ENCODE measurements around the gene PCDH10. TPM values are rescaled to one million over a fixed set of nuclear protein-coding genes. Genes with fewer than 3 reads are reported as not detected.

Gene PCDH10
- total and polyA plus RNA-seq, 9 of the 15 experiments (the other 6 are each of a cell fraction or from before 2014, with no cell fraction given), result 0.04 to 1.4 (median 0.29) TPM

DNA sequence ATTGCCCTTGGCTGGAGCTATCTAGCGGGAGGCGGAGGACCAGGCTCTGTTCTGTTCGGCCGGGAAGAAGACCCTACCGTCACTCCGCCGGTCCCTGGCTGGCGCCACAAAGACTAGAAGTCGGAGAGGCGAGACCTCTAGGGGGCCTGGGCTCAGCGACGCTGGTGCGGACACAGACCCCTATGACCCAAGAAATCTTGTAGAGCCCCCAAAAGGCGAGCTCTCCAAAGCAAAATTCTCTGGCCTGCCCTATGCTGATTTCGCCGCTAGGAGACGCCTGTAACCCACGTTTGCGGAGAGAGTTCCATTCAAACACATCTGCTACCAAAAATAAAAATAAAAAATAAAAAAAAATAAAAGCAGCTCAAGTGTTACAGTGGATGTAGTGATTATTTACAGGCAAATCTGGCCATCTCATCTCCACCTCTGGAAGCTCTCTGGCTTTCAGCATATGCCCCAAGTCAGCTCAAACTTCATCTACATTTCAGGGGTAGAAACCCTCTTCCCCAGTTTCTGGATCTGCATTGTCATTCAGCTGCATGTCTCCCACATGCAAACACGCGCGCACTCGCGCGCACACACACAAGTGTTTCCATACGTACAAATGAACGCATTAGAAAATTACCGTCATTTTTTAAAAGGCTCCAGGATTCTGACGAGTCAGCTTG, 2.4 kb upstream of the PCDH10 start:
- no peaks in the 10 kb centered on the region for H3K9me1 ChIP-seq (ENCODE audit: control insufficient read depth, insufficient read depth, low read length)
- in situ Hi-C loops (cut with MboI) (no loop called here), intact Hi-C loops (cut with micrococcal nuclease) (loop anchor here (5.0 kb wide), 1 partner anchor 451 kb away; no protein-coding TSS in a partner anchor)
- H3K79me2 ChIP-seq (ENCODE audit: control insufficient read depth, insufficient read depth, low read length), result no peaks in the 10 kb centered on the region
- WGBS (ENCODE audit: insufficient coverage, low coverage, missing lambda C conversion rate), result 3% methylated on average over 29 of the region's 29 CpGs
- H3K36me3 ChIP-seq (ENCODE audit: control insufficient read depth, insufficient read depth, low read length), result no peaks in the 10 kb centered on the region
- no peaks in the 10 kb centered on the region for H4K20me1 ChIP-seq (replicated peaks; ENCODE audit: control insufficient read depth, insufficient read depth, low read length)
- no peak overlapping the region for H2AFZ ChIP-seq (ENCODE audit: low read depth, low read length)
- no peak overlapping the region for H3K4me3 ChIP-seq
- ChIA-PET CTCF (ENCODE audit: low intra/inter-chr PET ratio) (no interaction called here), POLR2A (no interaction called here)
- DNase-seq (ENCODE audit: extremely low read depth in 1 of 4, low spot score in 3 of 4) (peak in 3 of 4 experiments; percentile 23 to 46 (median 28)), ATAC-seq (peak; percentile 69), FAIRE-seq (no peak)
- H3K27ac ChIP-seq (ENCODE audit: extremely low read depth, low read depth, low read length), result no peak overlapping the region
- no TSS peak for BruUV-seq (replicated peaks)
- no peaks in the 10 kb centered on the region for H3K9me3 ChIP-seq (replicated peaks; ENCODE audit: control insufficient read depth, insufficient read depth, low read depth, low read length)
- no peaks in the 10 kb centered on the region for H3K27me3 ChIP-seq (ENCODE audit: control insufficient read depth in 2 of 2, insufficient read depth in 2 of 2, low read length in 2 of 2)
- H3K4me2 ChIP-seq (ENCODE audit: insufficient read depth, low read length), result no peak overlapping the region
- H3K4me1 ChIP-seq (replicated peaks in 1 of 2; ENCODE audit: control insufficient read depth in 2 of 2, insufficient read depth in 2 of 2, low read length in 2 of 2), result peaks cover 0 to 22% of the 10 kb centered on the region in 2 experiments; a peak in 2 of 5 replicates
- H3K9ac ChIP-seq (ENCODE audit: insufficient read depth in 1 of 2, low read depth in 2 of 2, low read length in 2 of 2), result no peak overlapping the region
- TF ChIP-seq MAFG (tag; conservative IDR thresholded peaks at IDR 0.05), result peak; percentile 38; the same call in 1 of the 2 replicates
- TF ChIP-seq C11orf30 (IDR thresholded peaks at IDR 0.05; ENCODE audit: low read depth), result peak; percentile 18; the same call in 1 of the 2 replicates
- TF ChIP-seq RAD21 (CRISPR knock-in tag; conservative IDR thresholded peaks at IDR 0.05 in 1 of 2, IDR thresholded peaks at IDR 0.05 in 1 of 2), result peak; percentile 58 to 67
- TF ChIP-seq CTBP1 (IDR thresholded peaks at IDR 0.05; ENCODE audit: borderline replicate concordance), result no peak
- no peak for TF ChIP-seq KLF1 (tag; IDR thresholded peaks at IDR 0.05)
- TF ChIP-seq PHTF2 (CRISPR knock-in tag; IDR thresholded peaks at IDR 0.05), result no peak
- TF ChIP-seq, protein P1, sequence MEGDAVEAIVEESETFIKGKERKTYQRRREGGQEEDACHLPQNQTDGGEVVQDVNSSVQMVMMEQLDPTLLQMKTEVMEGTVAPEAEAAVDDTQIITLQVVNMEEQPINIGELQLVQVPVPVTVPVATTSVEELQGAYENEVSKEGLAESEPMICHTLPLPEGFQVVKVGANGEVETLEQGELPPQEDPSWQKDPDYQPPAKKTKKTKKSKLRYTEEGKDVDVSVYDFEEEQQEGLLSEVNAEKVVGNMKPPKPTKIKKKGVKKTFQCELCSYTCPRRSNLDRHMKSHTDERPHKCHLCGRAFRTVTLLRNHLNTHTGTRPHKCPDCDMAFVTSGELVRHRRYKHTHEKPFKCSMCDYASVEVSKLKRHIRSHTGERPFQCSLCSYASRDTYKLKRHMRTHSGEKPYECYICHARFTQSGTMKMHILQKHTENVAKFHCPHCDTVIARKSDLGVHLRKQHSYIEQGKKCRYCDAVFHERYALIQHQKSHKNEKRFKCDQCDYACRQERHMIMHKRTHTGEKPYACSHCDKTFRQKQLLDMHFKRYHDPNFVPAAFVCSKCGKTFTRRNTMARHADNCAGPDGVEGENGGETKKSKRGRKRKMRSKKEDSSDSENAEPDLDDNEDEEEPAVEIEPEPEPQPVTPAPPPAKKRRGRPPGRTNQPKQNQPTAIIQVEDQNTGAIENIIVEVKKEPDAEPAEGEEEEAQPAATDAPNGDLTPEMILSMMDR (IDR thresholded peaks at IDR 0.05 in 2 of 3, conservative IDR thresholded peaks at IDR 0.05 in 1 of 3; ENCODE audit: insufficient read depth in 2 of 3, low read depth in 1 of 3, low read length in 3 of 3), result peak; percentile 56 to 70 (median 66)
- TF ChIP-seq ZBTB17 (CRISPR knock-in tag; IDR thresholded peaks at IDR 0.05), result no peak
- peak; percentile 25; the same call in 1 of the 2 replicates for TF ChIP-seq ZNF316 (IDR thresholded peaks at IDR 0.05)
- no peak for TF ChIP-seq ZNF263 (CRISPR knock-in tag; IDR thresholded peaks at IDR 0.05; ENCODE audit: borderline replicate concordance)
- TF ChIP-seq, protein P2, sequence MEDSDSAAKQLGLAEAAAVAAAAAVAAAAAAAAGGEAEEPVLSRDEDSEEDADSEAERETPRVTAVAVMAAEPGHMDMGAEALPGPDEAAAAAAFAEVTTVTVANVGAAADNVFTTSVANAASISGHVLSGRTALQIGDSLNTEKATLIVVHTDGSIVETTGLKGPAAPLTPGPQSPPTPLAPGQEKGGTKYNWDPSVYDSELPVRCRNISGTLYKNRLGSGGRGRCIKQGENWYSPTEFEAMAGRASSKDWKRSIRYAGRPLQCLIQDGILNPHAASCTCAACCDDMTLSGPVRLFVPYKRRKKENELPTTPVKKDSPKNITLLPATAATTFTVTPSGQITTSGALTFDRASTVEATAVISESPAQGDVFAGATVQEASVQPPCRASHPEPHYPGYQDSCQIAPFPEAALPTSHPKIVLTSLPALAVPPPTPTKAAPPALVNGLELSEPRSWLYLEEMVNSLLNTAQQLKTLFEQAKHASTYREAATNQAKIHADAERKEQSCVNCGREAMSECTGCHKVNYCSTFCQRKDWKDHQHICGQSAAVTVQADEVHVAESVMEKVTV (CRISPR knock-in tag; IDR thresholded peaks at IDR 0.05), result peak; percentile 50

Measured in K562 (cell line).